C4-2B (cell line): ENCODE measurements around the gene ARFGAP1.

Experiments used
- CTCF ChIP-seq: fragments of 450-650 bp; conservative IDR thresholded peaks from 2 replicates; pipeline ENCODE4 v1.5.1; 2017; ENCODE audit warnings: mild to moderate bottlenecking
- ZFX ChIP-seq: fragments of 450-650 bp; IDR thresholded peaks from 2 replicates; pipeline ENCODE4 v1.6.1; 2017

DNA sequence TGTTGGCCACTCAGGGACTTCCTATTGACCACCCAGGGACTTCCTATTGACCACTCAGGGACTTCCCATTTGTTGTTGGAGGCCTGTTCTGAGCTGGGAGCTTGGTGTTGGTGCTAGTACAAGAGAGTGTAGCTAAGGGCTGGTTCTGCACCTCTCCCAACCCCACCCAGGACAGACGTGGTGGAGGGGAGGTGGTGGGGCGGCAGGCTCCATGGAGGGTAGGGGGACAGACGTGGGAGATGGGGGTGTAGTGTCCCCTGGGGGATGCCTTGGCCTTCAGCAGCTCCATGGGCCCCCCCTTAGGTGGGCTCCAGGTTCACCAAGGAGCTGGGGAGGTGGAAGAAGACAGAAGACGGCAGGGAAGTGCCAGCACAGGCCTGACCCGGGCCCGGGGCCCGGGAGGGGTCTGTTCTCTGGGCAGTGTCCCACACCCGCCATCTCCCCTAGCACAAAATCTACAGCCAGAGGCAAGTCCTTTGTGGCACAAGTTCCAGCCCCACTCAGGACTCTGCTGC is 54.7 kb downstream of the ARFGAP1 start:
- TF ChIP-seq CTCF (no peak), ZFX (no peak)
